Prostate gland (tissue), 2 donors: ENCODE data around the gene INAFM2.
A peak's percentile ranks its signal among the peaks of the same experiment; 100 is the strongest.

Experiments used
- CTCF ChIP-seq, 4 experiments: fragments of 200-600 bp in 2 of 4; fragments of 450-650 bp in 2 of 4; sonication (generic) in 2 of 4; IDR thresholded peaks; 1 replicate in 3 of 4; 2 replicates in 1 of 4; pipeline ENCODE4 v1.5.1; 2016 to 2019; ENCODE audit warnings: antibody characterized with exemption in 4 of 4, mild to moderate bottlenecking in 2 of 4, moderate library complexity in 2 of 4
- POLR2A ChIP-seq: fragments of 450-650 bp; IDR thresholded peaks from one replicate; pipeline ENCODE4 v1.6.1; 2016; ENCODE audit warnings: antibody characterized with exemption, mild to moderate bottlenecking
- POLR2AphosphoS5 ChIP-seq: sonication (generic); formaldehyde crosslinking; IDR thresholded peaks from one replicate; pipeline ENCODE4 v1.6.1; 2017; ENCODE audit warnings: antibody characterized with exemption

GRCh38 chr15:40354408-40355171, 31.1 kb downstream of the INAFM2 start:
- TF ChIP-seq CTCF (IDR thresholded peaks at IDR 0.05), result peak in 2 of 4 experiments; percentile 16 to 35
- TF ChIP-seq POLR2A, result no peak
- no peak for TF ChIP-seq POLR2AphosphoS5
